SKM-1 treated with dmso at 0.1 percent for 144 hours (cell line): Measurements from ENCODE around the gene PEAK1.
"Not testable (repeated sequence)": the region's sequence is repeated elsewhere in the genome, so short reads cannot be mapped to it uniquely, and the experiment has no call there.

ENCODE experiments used
- DNase-seq: peaks from one replicate; lab custom pipeline; 2025; ENCODE audit not compliant: unreplicated experiment; lab: John Stamatoyannopoulos, UW

Gene PEAK1

GRCh38 chr15:77239882-77240608, 179.9 kb downstream of the PEAK1 start:
- no peak for DNase-seq

- DNase-seq: no peak
These were observed 184.3 kb downstream of the PEAK1 start for GRCh38 chr15:77235566-77235965.

- DNase-seq: no peak
These were observed 191.1 kb downstream of the PEAK1 start for GRCh38 chr15:77228828-77229227.

GRCh38 chr15:77226652-77227051, 193.3 kb downstream of the PEAK1 start:
- DNase-seq: no peak

- no peak for DNase-seq
These were observed 194.3 kb downstream of the PEAK1 start for GRCh38 chr15:77225646-77226045.

GRCh38 chr15:77225088-77225487, 194.8 kb downstream of the PEAK1 start:
- DNase-seq: no peak

GRCh38 chr15:77224352-77224751, 195.6 kb downstream of the PEAK1 start:
- no peak for DNase-seq

- DNase-seq: no peak
These were observed 198.2 kb downstream of the PEAK1 start for GRCh38 chr15:77221708-77222107.

- no peak for DNase-seq
These were observed 198.7 kb downstream of the PEAK1 start for GRCh38 chr15:77221174-77221573.

- DNase-seq: no peak
These were observed 200.1 kb downstream of the PEAK1 start for GRCh38 chr15:77219841-77220240.

GRCh38 chr15:77209221-77209620, 210.7 kb downstream of the PEAK1 start:
- no peak for DNase-seq

GRCh38 chr15:77208241-77208640, 211.7 kb downstream of the PEAK1 start:
- no peak for DNase-seq

GRCh38 chr15:77201665-77202064, 218.2 kb downstream of the PEAK1 start:
- DNase-seq: no peak

GRCh38 chr15:77196381-77196780, 223.5 kb downstream of the PEAK1 start:
- no peak for DNase-seq

GRCh38 chr15:77195586-77195985, 224.3 kb downstream of the PEAK1 start:
- no peak for DNase-seq

GRCh38 chr15:77192451-77192850, 227.5 kb downstream of the PEAK1 start:
- DNase-seq: no peak

GRCh38 chr15:77191230-77191834, 228.6 kb downstream of the PEAK1 start:
- DNase-seq: no peak

- DNase-seq: peak; percentile 43
These were observed 232.0 kb downstream of the PEAK1 start for GRCh38 chr15:77187751-77188464.

- DNase-seq: no peak
These were observed 233.3 kb downstream of the PEAK1 start for GRCh38 chr15:77186594-77187011.

GRCh38 chr15:77185242-77185785, 234.6 kb downstream of the PEAK1 start:
- DNase-seq: no peak

- DNase-seq: not testable (repeated sequence)
These were observed 235.6 kb downstream of the PEAK1 start for GRCh38 chr15:77184352-77184751.

- no peak for DNase-seq
These were observed 236.8 kb downstream of the PEAK1 start for GRCh38 chr15:77183066-77183465.
